Caki2 (cell line): ENCODE data around the gene CERS6. TPM values are rescaled to one million over a fixed set of nuclear protein-coding genes. Genes with fewer than 3 reads are reported as not detected.

ENCODE experiments used
- DNase-seq: peaks from one replicate; pipeline ENCODE4 v3.0.0-alpha.2; 2015; ENCODE audit warnings: low read depth
- in situ Hi-C: cut with HindIII; loops from 2 replicates; pipeline ENCODE4 v1.10.0; 2016; ENCODE audit warnings: low sequenced_read_pairs, low pct_unique_long_range_greater_than_20kb, mixed read lengths
- total RNA-seq: library from RNA; depleted of rRNA; stranded (reverse); fragments of >200 nt; shearing (Covaris generic); gene quantifications from 2 replicates; pipeline ENCODE4 v1.2.3, GENCODE V29; 2014; ENCODE audit warnings: low replicate concordance

Gene CERS6
- total RNA-seq, 1 experiment from 2014 or later = 7.2 TPM

DNA sequence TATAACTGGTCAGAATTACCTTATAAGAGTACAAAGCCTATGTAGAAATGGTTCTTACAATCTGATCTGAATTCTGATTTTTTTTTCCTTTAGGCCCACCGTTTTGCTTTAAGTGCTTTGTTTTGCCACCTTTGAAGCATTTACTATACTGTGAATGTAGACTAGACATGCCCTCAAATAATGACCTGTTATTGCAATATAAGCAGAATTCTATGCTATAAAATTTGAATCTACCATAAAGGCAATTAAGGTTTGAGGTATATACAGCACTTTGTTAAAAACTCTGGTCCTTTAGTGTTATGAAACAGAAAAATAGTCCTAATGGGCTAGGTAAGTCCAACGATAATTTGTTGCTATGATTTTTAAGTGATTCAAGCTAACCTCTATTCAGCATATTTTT lies 259.8 kb downstream of the CERS6 start:
- in situ Hi-C loops = no loop called here
- no peak for DNase-seq

DNA sequence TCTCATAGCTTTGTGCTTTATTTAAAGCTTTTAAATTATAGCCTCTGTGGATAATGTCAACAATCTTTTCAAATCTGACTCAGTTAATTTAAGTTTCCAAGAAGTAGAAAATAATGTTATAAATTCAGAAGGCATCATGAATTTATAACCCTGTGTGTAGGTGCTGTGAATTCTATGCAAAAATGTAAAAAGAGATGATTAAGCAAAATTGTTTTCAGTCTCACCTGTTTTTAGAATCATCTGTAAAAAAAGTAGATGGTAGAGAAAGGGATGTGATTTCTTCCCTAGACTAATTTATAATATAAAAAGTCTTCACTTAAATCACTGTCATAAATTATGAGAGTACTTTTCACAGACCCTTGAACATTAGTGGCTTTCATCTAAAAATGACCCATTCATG lies 260.8 kb downstream of the CERS6 start:
- in situ Hi-C loops = no loop called here

DNA sequence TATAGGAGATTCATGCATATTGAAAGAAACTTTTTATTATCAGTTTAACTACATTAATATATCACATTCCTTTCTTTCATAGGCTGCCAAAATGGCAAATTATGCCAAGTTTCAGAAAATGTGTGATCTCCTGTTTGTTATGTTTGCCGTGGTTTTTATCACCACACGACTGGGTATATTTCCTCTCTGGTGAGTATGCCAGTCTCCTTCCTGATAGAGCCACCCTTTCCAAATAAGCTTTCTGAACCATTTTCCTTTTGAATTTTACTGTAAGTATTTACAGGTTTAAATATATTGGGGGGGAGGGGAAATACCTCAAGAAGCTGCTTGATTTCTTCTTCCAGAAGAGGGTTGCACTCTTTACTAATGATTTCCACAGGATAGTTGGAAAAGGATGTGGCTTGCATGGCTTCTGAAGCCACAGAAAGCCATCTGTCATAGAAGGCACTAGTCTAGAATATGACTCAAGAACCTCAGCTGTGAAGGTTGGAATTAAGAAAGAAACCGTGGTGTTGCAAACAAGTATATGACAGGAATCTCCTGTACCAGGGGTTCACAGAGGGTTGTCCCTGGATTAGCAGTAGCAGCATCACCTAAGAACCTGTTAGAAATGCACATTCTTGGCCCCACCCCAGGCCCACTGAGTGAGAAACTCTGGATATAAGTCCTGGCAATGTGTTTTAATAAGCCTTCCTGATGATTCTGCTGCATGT lies 261.9 kb downstream of the CERS6 start:
- no peak for DNase-seq
- in situ Hi-C loops = no loop called here

More for the DNA sequence above, 260.8 kb downstream of the CERS6 start:
- no peak for DNase-seq

DNA sequence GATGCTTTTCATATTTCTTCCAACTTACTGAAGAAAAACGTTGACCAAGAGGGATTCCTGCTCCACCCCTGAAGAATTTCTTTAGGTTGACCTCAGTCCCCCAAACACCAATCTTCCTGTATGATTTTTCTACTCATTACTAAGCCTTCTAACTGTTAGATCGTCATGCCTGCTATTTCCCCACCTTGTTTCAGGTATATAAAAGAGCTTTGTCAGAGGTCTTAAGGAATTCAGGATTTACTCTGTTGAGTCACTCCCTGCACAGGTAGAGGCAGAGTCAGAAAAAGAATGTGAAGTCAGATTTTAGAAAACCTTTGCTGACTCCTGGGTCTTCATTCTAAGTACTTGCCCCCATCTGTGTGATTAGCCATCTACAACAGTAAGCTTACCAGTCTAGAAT lies 262.6 kb downstream of the CERS6 start:
- in situ Hi-C loops = no loop called here
- DNase-seq = no peak

DNA sequence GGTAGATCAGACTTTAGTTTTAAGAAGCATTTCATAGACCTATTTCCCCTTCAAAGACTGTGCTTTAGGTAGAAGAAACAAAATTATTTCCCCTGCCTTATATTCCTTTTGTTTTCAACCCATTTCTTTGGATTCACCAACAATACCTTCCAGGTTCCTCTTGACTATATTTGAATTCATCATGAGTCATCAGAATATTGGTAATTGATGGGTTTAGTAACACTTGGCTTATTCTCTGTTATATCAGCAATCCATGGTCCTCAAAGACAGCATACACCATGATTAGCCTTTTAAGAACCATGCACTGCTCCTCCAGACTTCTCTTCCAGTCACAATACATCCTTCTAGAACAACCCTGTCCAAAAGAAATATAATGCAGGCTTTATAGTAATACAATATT lies 263.4 kb downstream of the CERS6 start:
- no peak for DNase-seq
- in situ Hi-C loops = no loop called here

- DNase-seq = no peak
- in situ Hi-C loops = no loop called here
Measured at GRCh38 chr2:168722592-168722991, 266.5 kb downstream of the CERS6 start.

GRCh38 chr2:168723275-168723899 lies 267.3 kb downstream of the CERS6 start:
- no peak for DNase-seq
- in situ Hi-C loops = no loop called here

DNA sequence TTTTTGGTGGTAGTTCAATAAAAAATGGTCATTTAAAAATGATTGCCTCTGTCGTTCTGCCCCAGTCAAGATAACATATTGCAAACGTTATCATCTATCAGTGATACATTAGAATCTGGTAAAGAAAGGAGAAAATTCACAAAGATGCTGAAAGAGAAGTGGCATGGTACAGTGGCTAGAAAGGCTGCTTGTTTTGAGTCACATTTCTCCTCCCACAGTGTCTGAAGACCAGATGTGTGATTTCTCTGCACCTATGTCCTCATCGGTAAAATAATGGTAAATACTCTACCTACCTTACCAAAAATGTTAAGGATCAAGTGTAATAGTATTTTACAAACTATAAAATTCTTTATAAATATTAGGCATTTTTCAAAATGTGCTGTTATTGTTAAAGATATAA lies 270.3 kb downstream of the CERS6 start:
- no peak for DNase-seq
- in situ Hi-C loops = no loop called here

- in situ Hi-C loops = no loop called here
- no peak for DNase-seq
Measured at GRCh38 chr2:168727904-168728470, 271.9 kb downstream of the CERS6 start.

DNA sequence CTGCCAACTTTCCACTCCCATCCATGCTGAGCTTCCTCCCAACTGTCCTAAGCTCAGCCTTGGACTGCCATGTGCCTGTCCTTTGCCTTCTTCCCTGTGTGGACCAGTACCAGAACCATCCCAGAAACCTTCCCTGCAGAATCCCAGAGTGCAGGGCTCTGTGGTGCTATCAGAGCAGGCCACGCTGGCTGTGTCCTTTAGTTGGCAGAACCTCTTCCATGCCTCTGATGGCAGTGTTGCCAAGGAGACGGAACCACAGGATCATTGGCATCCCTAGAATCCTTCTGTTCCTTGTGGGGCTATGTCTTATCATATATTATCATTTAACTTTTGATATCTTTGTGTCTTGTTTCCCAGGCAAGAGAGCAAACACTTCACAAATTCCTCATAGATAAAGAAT lies 273.4 kb downstream of the CERS6 start:
- in situ Hi-C loops = no loop called here
- DNase-seq = no peak

DNA sequence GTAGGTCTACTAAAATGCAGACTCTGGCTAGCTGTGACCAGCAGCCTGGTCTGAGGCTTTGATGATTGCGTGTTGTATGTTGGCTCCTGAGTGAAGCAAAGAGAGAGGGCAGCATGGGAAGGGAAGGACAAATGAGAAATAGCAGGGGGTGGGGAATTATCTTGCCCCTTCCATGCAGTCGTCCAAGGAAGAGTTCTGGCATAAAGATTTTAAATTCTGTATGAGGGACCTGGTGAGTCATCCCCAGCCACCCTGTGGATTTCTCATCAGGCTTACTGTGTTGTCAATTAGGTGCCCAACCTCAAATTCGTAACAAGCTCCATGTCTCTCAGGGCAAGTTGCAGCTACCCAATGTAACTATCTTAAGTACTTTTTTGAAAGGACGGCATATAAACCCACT lies 274.3 kb downstream of the CERS6 start:
- in situ Hi-C loops = no loop called here
- DNase-seq = no peak

DNA sequence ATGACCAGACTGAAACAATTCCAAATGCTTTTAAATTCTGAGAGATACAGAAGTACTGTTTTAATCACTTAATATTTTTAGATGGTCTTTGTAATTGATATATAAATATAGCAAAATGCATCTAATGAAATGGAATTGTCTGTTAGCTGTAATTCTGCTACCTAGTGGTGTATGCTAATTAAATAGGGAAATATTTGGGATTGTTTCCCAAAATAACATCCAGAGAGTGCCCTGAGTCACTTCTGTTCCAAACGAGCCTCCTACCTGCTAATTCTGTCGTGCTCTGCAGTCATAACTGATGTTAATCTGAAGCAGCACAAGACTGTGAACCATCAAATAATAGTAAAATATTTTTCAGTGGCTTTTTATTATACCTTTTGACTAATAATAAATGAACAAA lies 274.9 kb downstream of the CERS6 start:
- DNase-seq = no peak
- in situ Hi-C loops = no loop called here

GRCh38 chr2:168731616-168732015 lies 275.5 kb downstream of the CERS6 start:
- in situ Hi-C loops = no loop called here
- DNase-seq = no peak

GRCh38 chr2:168732100-168732499 lies 276.0 kb downstream of the CERS6 start:
- in situ Hi-C loops = no loop called here
- DNase-seq = no peak

- DNase-seq = no peak
- in situ Hi-C loops = no loop called here
Measured at GRCh38 chr2:168732506-168732905, 276.4 kb downstream of the CERS6 start.

DNA sequence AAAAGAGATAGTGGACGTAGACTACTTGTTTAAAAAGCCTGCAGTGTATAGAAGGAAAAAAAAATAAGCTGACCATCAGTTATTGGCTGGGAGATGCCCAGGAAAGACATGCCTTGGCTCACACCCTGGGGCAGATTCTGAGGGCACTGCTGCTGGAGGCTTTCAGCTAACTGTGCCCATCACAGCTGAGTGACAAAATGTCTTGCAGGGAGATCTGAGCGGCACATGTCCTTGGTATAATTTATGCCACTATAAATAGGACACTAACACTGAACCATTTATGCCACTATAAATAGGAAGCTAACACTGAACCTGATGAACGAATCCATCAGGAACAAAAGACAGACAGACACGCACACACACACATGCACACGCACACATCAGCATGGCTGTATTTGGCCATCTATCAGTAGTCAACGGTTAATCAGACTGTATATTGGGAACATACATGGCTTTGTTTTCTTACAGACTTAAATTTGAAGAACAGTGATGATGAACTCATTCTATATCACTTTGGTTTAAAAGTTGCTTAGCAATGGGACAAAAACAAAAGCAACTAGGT lies 278.2 kb downstream of the CERS6 start:
- in situ Hi-C loops = no loop called here
- no peak for DNase-seq

GRCh38 chr2:168736649-168737445 lies 280.8 kb downstream of the CERS6 start:
- in situ Hi-C loops = no loop called here

DNA sequence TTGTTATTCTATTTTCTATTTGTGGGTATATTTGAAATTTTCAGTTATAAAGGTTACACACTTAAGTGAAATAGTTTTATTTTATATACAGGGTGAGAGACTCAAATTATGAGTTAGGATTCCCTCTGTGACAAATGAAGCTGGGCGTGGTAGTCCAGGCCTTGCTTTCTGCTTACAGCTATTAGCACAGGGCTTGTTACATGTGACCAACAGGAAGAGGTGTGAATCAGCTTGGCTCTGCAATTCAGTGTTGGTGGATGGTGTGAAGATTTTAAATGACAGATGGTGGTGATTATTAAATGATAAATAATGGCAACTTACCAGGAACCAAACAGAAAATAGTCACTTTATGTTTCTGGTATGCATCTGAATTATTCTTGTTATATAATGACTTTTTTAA lies 282.0 kb downstream of the CERS6 start:
- in situ Hi-C loops = no loop called here
- DNase-seq = no peak

More at GRCh38 chr2:168736649-168737445, 280.8 kb downstream of the CERS6 start:
- no peak for DNase-seq

DNA sequence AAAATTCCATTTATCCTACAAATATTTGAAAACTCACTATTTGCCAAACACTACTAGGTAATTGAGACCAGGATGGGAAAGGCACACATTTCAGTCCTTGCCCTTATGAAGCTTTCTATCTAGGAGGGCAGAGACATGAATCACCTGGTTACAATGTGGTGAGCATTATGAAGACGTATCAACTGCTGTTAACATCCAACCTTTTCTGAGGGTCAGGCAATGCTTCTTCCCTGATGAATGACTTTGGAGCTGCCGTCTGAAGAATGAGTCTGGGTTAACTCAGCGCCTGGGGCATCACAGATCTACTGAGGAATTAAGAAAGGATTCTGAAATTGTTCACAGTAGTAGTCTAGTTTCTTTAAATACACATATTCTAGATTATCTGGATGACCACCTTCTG lies 284.3 kb downstream of the CERS6 start:
- no peak for DNase-seq
- in situ Hi-C loops = no loop called here
